Stimulated activated CD4-positive, alpha-beta T cell treated with anti-CD3 and anti-CD28 coated beads, Interleukin-1b, Interleukin-23, amount 100 ng/mL, for 1 hour (primary cell): ENCODE data around the gene ACOT2.
"Not testable (repeated sequence)": the region's sequence is repeated elsewhere in the genome, so short reads cannot be mapped to it uniquely, and the experiment has no call there.

Source experiments
- DNase-seq, 2 donors: peaks; one replicate each; pipeline ENCODE4 v3.0.0-alpha.2; 2020; ENCODE audit warnings: low read depth in 2 of 2

ACOT2 gene

GRCh38 chr14:73569185-73569958, at the start of gene ACOT2:
Gene ACOT2, plus strand, starts transcription at chr14:73569213. Its CDS starts 28 bp downstream, at chr14:73569241.
- peak; percentile 54 to 70 for DNase-seq

- no peak for DNase-seq
Measured at GRCh38 chr14:73521229-73521628, 47.8 kb upstream of the ACOT2 start.

- DNase-seq: no peak
Measured at GRCh38 chr14:73524493-73524892, 44.5 kb upstream of the ACOT2 start.

- DNase-seq: no peak
Measured at GRCh38 chr14:73526036-73526984, 42.7 kb upstream of the ACOT2 start.

- not testable (repeated sequence) for DNase-seq
Measured at GRCh38 chr14:73529356-73529755, 39.7 kb upstream of the ACOT2 start.

GRCh38 chr14:73531971-73532370, 37.0 kb upstream of the ACOT2 start:
- DNase-seq: not testable (repeated sequence)

- DNase-seq: not testable (repeated sequence)
Measured at GRCh38 chr14:73537244-73538045, 31.6 kb upstream of the ACOT2 start.

- peak in 1 of 2 donors; percentile 24 for DNase-seq
Measured at GRCh38 chr14:73539017-73539416, 30.0 kb upstream of the ACOT2 start.

GRCh38 chr14:73542961-73543360, 26.1 kb upstream of the ACOT2 start:
- not testable (repeated sequence) for DNase-seq

- not testable (repeated sequence) for DNase-seq
Measured at GRCh38 chr14:73545353-73545752, 23.7 kb upstream of the ACOT2 start.

- DNase-seq: not testable (repeated sequence)
Measured at GRCh38 chr14:73549097-73549496, 19.9 kb upstream of the ACOT2 start.

GRCh38 chr14:73549889-73550524, 19.0 kb upstream of the ACOT2 start:
- not testable (repeated sequence) for DNase-seq

- no peak for DNase-seq
Measured at GRCh38 chr14:73553845-73554244, 15.2 kb upstream of the ACOT2 start.

GRCh38 chr14:73557201-73557600, 11.8 kb upstream of the ACOT2 start:
- not testable (repeated sequence) for DNase-seq

GRCh38 chr14:73558238-73558637, 10.8 kb upstream of the ACOT2 start:
- not testable (repeated sequence) for DNase-seq

GRCh38 chr14:73562256-73562655, 6.8 kb upstream of the ACOT2 start:
- DNase-seq: not testable (repeated sequence)

- DNase-seq: not testable (repeated sequence)
Measured at GRCh38 chr14:73562696-73563095, 6.3 kb upstream of the ACOT2 start.

- DNase-seq: not testable (repeated sequence)
Measured at GRCh38 chr14:73566431-73566830, 2.6 kb upstream of the ACOT2 start.

GRCh38 chr14:73566935-73567334, 2.1 kb upstream of the ACOT2 start:
- DNase-seq: not testable (repeated sequence)

GRCh38 chr14:73567358-73567757, 1.7 kb upstream of the ACOT2 start:
- no peak for DNase-seq
